K562 (cell line): ENCODE measurements around the gene PTPN12. TPM values are rescaled to one million over a fixed set of nuclear protein-coding genes. Genes with fewer than 3 reads are reported as not detected.
A peak's percentile ranks its signal among the peaks of the same experiment; 100 is the strongest.
"Not testable (repeated sequence)": the region's sequence is repeated elsewhere in the genome, so short reads cannot be mapped to it uniquely, and the experiment has no call there.

Experiments used
- ATAC-seq: fragments of 200-7000 bp; cut with Tn5 transposase; 3 replicates; pipeline ENCODE4 v1.9.1; 2020; ENCODE audit warnings: moderate library complexity
- BruUV-seq: library from RNA; stranded (reverse); fragments of 400-500 nt; replicated peaks from 2 replicates; lab custom pipeline; 2021; lab: Mats Ljungman, UMichigan
- CTCF ChIA-PET: fragments of 300-600 bp; formaldehyde crosslinking; extraction: SDS; loops from one replicate; lab custom pipeline; 2021; ENCODE audit warnings: low intra/inter-chr PET ratio; lab: Yijun Ruan, JAX
- POLR2A ChIA-PET: fragments of 300-600, 350-650 bp; sonication (Branson Sonifier 250); formaldehyde crosslinking; extraction: SDS; loops from one replicate; lab custom pipeline; 2021; ENCODE audit warnings: antibody characterized with exemption, inconsistent platforms; lab: Yijun Ruan, JAX
- DNase-seq, 4 experiments: peaks; one replicate each; pipeline versions ENCODE4 v3.0.0 to v3.0.0-alpha.2; 2011 to 2018; ENCODE audit warnings: low spot score in 3 of 4, mixed read lengths in 3 of 4; ENCODE audit errors: extremely low read depth in 1 of 4
- FAIRE-seq: peaks from 2 replicates; lab custom pipeline; 2011; peaks lifted over from hg19 to GRCh38; lab: Jason Lieb, UNC
- H2AFZ ChIP-seq: 2 replicates; pipeline ENCODE4 v1.6.0; 2011; ENCODE audit warnings: low read depth, low read length, control low read depth, inconsistent platforms
- H3K27ac ChIP-seq: fragments of 200-600 bp; 3 replicates; pipeline ENCODE4 v1.8.0; 2011; ENCODE audit warnings: low read depth, mild to moderate bottlenecking, control low read depth, inconsistent platforms, low read length, moderate library complexity, mixed read lengths; ENCODE audit errors: extremely low read depth
- H3K27me3 ChIP-seq, 2 experiments: fragments of 300-600 bp in 1 of 2; 2 replicates in 1 of 2; 3 replicates in 1 of 2; pipeline versions ENCODE4 v1.6.0 to v1.8.0; 2011; ENCODE audit warnings: inconsistent platforms in 2 of 2, low read length in 2 of 2, mild to moderate bottlenecking in 1 of 2, mixed read lengths in 1 of 2, moderate library complexity in 1 of 2; ENCODE audit not compliant: control insufficient read depth in 2 of 2, insufficient read depth in 2 of 2
- H3K36me3 ChIP-seq: fragments of 300-600 bp; 3 replicates; pipeline ENCODE4 v1.8.0; 2011; ENCODE audit warnings: mild to moderate bottlenecking, low read length, inconsistent platforms; ENCODE audit not compliant: control insufficient read depth, insufficient read depth
- H3K4me1 ChIP-seq, 2 experiments: fragments of 200-600 bp in 1 of 2; replicated peaks in 1 of 2; 2 replicates in 1 of 2; 3 replicates in 1 of 2; pipeline versions ENCODE4 v1.5.1 to v1.8.0; 2011; ENCODE audit warnings: inconsistent platforms in 2 of 2, low read length in 2 of 2, mild to moderate bottlenecking in 1 of 2, mixed read lengths in 1 of 2, moderate library complexity in 1 of 2; ENCODE audit not compliant: control insufficient read depth in 2 of 2, insufficient read depth in 2 of 2
- H3K4me2 ChIP-seq: 2 replicates; pipeline ENCODE4 v1.6.1; 2011; ENCODE audit warnings: low read length, control low read depth, inconsistent platforms, mixed read lengths; ENCODE audit not compliant: insufficient read depth
- H3K4me3 ChIP-seq: fragments of 200-600 bp; sonication (generic), shearing (Covaris generic); 2 replicates; pipeline ENCODE4 v1.5.1; 2016; ENCODE audit warnings: control low read depth, inconsistent platforms
- H3K79me2 ChIP-seq: fragments of 200-600 bp; 3 replicates; pipeline ENCODE4 v1.8.0; 2011; ENCODE audit warnings: low read length, inconsistent platforms; ENCODE audit not compliant: control insufficient read depth, insufficient read depth
- H3K9ac ChIP-seq, 2 experiments: 2 replicates each; pipeline versions ENCODE4 v1.6.0 to v1.6.1; 2011; ENCODE audit warnings: low read depth in 2 of 2, low read length in 2 of 2, control low read depth in 1 of 2, inconsistent platforms in 1 of 2, mild to moderate bottlenecking in 1 of 2, mixed read lengths in 1 of 2; ENCODE audit not compliant: insufficient read depth in 1 of 2
- H3K9me1 ChIP-seq: one replicate; pipeline ENCODE4 v1.6.0; 2011; ENCODE audit warnings: inconsistent platforms, mild to moderate bottlenecking, low read length, moderate library complexity; ENCODE audit not compliant: control insufficient read depth, insufficient read depth
- H3K9me3 ChIP-seq: replicated peaks from 2 replicates; pipeline ENCODE4 v1.5.1; 2011; ENCODE audit warnings: low read depth, low read length, inconsistent platforms; ENCODE audit not compliant: control insufficient read depth, insufficient read depth
- H4K20me1 ChIP-seq: replicated peaks from 2 replicates; pipeline ENCODE4 v1.6.1; 2011; ENCODE audit warnings: low read length, inconsistent platforms, mixed read lengths; ENCODE audit not compliant: control insufficient read depth, insufficient read depth
- BMI1 ChIP-seq: fragments of 150-350 bp; IDR thresholded peaks from 2 replicates; pipeline ENCODE4 v1.6.1; 2014; ENCODE audit warnings: low read length
- C11orf30 ChIP-seq: fragments of 450-650 bp; IDR thresholded peaks from 2 replicates; pipeline ENCODE4 v1.6.1; 2016; ENCODE audit warnings: low read depth, mild to moderate bottlenecking
- MAFG ChIP-seq: fragments of 450-650 bp; conservative IDR thresholded peaks from 2 replicates; pipeline ENCODE4 v1.6.1; 2016; ENCODE audit warnings: missing genetic modification characterization, missing compliant biosample characterization
- MAFK ChIP-seq: IDR thresholded peaks from 2 replicates; pipeline ENCODE4 v1.6.1; 2011; ENCODE audit warnings: low read length, improper control_type of control experiment
- TCF3 ChIP-seq: sonication (generic); formaldehyde crosslinking; IDR thresholded peaks from 2 replicates; pipeline ENCODE4 v1.4.0; 2020; ENCODE audit warnings: mild to moderate bottlenecking, missing genetic modification reagents
- ZNF316 ChIP-seq: fragments of 450-650 bp; IDR thresholded peaks from 2 replicates; pipeline ENCODE4 v1.6.1; 2016
- WGBS: fragments of 100-300 bp; shearing (Covaris generic); methylation state at CpG from one replicate; pipeline ENCODE4 v1.1.6; 2016; ENCODE audit warnings: low coverage, mixed read lengths; ENCODE audit not compliant: insufficient coverage; ENCODE audit errors: missing lambda C conversion rate; 5-methylcytosine and 5-hydroxymethylcytosine counted together
- in situ Hi-C: fragments of 300-500 bp; cut with MboI; formaldehyde crosslinking; loops from 4 replicates; pipeline ENCODE4 v1.15.0; 2018; ENCODE audit warnings: inconsistent platforms, mixed read lengths
- intact Hi-C: fragments of 100-400 bp; cut with micrococcal nuclease; formaldehyde crosslinking; loops from 2 replicates; pipeline ENCODE4 v1.14.2; 2022
- polyA plus RNA-seq, 8 experiments: library from polyadenylated mRNA; depleted of rRNA in 4 of 8; stranded (reverse) in 5 of 8; unstranded in 3 of 8; fragments of >200 nt; fragmentation: Nextera tagmentation in 2 of 8; fragmentation: Illumina TruSeq in 1 of 8; extraction: Ambion mirVana in 2 of 8; extraction: Trizol in 1 of 8; gene quantifications; 2 replicates each; pipeline versions ENCODE4 v1.2.1 to v1.2.3, GENCODE V29; 2011 to 2014; ENCODE audit warnings: inconsistent platforms in 1 of 8, missing spikeins in 1 of 8
- total RNA-seq, 7 experiments: library from RNA; depleted of rRNA in 6 of 7; stranded (reverse); fragments of >200 nt in 6 of 7; fragmentation: Illumina TruSeq in 2 of 7; extraction: Trizol in 2 of 7; gene quantifications; 2 replicates each; pipeline versions ENCODE4 v1.2.1 to v1.2.3, GENCODE V29; 2011 to 2021; ENCODE audit warnings: low replicate concordance in 1 of 7

PTPN12 gene
- total and polyA plus RNA-seq, 9 of the 15 experiments (the other 6 are each of a cell fraction or from before 2014, with no cell fraction given), result 15.3 to 79.8 (median 26.6) TPM

- H3K4me2 ChIP-seq, result no peak overlapping the region
- TF ChIP-seq TCF3 (CRISPR knock-in tag), result no peak
- 0 out of 2 replicates have a peak, but pooled peaks have one; percentile 14 for TF ChIP-seq MAFK
- TF ChIP-seq C11orf30, result peak; percentile 44; the same call in 1 of the 2 replicates
- peak; percentile 80 for TF ChIP-seq ZNF316
- TF ChIP-seq BMI1, result no peak
- TF ChIP-seq MAFG (tag), result peak; percentile 59
- peaks cover 21% of the 10 kb centered on the region for H4K20me1 ChIP-seq
- H3K36me3 ChIP-seq, result no peaks in the 10 kb centered on the region; the same call in 1 of the 3 replicates
- 74% methylated on average over 4 of the region's 4 CpGs for WGBS
- H3K27ac ChIP-seq, result no peak overlapping the region
- no TSS peak for BruUV-seq
- peaks cover 16 to 21% of the 10 kb centered on the region in 2 experiments for H3K4me1 ChIP-seq
- H2AFZ ChIP-seq, result no peak overlapping the region
- no peak for FAIRE-seq
- H3K79me2 ChIP-seq, result peaks cover 91% of the 10 kb centered on the region
- no peak for DNase-seq
- POLR2A ChIA-PET, result interaction anchor here (0.9 to 1.7 kb wide), 3 partner anchors 9 to 19 kb away, joined by 6 to 7 read pairs (median 6); no protein-coding TSS in a partner anchor
- no peak for ATAC-seq
- in situ Hi-C loops, result no loop called here
- H3K27me3 ChIP-seq, result no peaks in the 10 kb centered on the region
- intact Hi-C loops, result no loop called here
- H3K4me3 ChIP-seq, result no peak overlapping the region
- H3K9ac ChIP-seq, result no peak overlapping the region
- CTCF ChIA-PET, result no interaction called here
- no peaks in the 10 kb centered on the region for H3K9me1 ChIP-seq
- H3K9me3 ChIP-seq, result no peaks in the 10 kb centered on the region
Measured at GRCh38 chr7:77540402-77540822, 3.3 kb downstream of the PTPN12 start.

GRCh38 chr7:77540993-77541392 lies 3.9 kb downstream of the PTPN12 start:
- BruUV-seq, CTCF ChIA-PET, H3K27ac ChIP-seq, H3K36me3 ChIP-seq, H2AFZ ChIP-seq, H3K27me3 ChIP-seq, DNase-seq, ATAC-seq, intact Hi-C loops, in situ Hi-C loops, H3K4me3 ChIP-seq, FAIRE-seq, H3K4me2 ChIP-seq, H3K9me3 ChIP-seq, H3K9me1 ChIP-seq: not testable (repeated sequence)
- POLR2A ChIA-PET, result interaction anchor here (0.9 to 1.7 kb wide), 3 partner anchors 8 to 19 kb away, joined by 6 to 7 read pairs (median 6); no protein-coding TSS in a partner anchor
- Histone ChIP-seq H3K9ac (0 out of 4 replicates have a peak overlapping the region, but pooled peaks of 1 of the 2 experiments have one; percentile 8), H4K20me1 (peaks cover 21% of the 10 kb centered on the region), H3K4me1 (peaks cover 14 to 21% of the 10 kb centered on the region in 2 experiments), H3K79me2 (peaks cover 92% of the 10 kb centered on the region)
- 98% methylated on average over 7 of the region's 7 CpGs for WGBS
